ENCODE data around the gene POLR3E.
A peak's percentile ranks its signal among the peaks of the same experiment; 100 is the strongest.
"Not testable (repeated sequence)": the region's sequence is repeated elsewhere in the genome, so short reads cannot be mapped to it uniquely, and the experiment has no call there.

Gene POLR3E

DNA sequence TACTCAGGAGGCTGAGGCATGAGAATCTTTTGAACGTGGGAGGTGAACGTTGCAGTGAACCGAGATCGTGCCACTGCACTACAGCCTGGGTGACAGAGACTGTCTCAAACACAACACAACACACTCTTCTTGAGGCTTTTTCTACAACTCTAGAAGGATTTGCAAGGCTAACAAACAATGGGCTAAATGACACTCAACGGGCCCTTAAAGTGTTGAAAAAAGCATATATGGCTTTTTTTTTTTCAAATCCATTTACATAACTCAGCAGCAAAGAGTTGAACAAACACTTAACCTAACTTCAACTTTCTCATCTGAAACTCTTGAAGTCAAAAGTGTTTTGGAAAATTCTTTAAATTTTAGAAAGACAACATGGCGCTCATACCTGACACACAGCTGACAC lies 54.9 kb downstream of the POLR3E start:
- H3K4me3 ChIP-seq (ENCODE audit: low read length), result no peak overlapping the region
- TF ChIP-seq ZNF274 (IDR thresholded peaks at IDR 0.05; ENCODE audit: low read depth, low read length), result no peak

DNA sequence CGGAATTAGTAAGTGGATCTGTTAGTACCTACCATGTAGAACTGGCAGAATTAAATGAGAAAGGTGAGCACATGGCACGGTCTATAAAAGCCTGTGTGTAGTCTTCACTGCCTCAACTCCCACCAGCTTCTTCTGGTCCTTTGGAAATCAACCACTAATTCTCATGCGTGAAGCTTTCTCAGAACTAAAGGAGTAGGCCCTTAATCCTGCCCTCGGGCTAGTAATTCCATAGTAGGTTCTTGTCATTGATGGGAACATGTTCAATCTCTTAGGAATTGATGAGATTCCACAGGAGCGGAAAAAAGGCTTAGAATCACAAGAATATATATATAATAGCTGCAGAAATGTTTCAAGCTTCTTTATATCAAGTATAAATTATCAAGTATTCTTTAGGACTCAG lies 55.5 kb downstream of the POLR3E start:
- H3K4me3 ChIP-seq (ENCODE audit: low read length), result no peak overlapping the region
- no peak for TF ChIP-seq ZNF274 (IDR thresholded peaks at IDR 0.05; ENCODE audit: low read depth, low read length)

DNA sequence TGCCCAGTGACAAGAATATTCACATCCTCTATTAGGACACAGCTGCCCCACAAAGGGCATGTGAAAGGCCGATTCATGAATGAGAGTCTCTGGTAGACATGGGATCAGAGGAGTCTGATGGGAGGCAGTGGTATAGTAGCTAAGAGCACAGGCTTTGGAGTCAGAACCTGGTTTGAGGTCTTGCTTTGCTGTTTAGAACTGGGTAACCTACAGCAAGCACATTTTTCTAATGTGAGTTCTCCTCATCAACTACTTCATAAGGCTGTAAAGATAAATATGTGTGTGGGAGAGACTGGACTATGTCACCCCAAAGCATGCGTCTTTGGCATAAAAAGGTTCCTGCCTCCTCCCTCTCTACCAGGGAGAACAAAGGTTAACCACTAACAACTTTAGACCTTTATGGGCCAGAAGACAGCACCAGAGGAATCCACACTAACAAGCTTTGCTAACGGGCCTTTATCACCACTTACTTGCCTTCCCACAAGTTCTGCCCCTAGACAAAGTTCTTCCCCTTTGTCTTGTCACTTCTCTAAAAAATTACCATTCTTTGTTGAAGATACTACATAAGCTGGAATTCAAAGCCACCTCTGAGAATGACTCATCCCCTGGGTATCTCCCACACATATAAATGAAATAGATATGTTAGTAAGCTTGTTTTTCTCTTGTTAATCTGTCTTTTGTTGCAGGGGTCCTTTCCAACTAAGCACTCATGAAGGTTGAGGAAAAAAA lies 56.1 kb downstream of the POLR3E start:
- TF ChIP-seq ZNF274 (IDR thresholded peaks at IDR 0.05; ENCODE audit: low read depth, low read length), result no peak
- no peak overlapping the region for H3K4me3 ChIP-seq (ENCODE audit: low read length)

DNA sequence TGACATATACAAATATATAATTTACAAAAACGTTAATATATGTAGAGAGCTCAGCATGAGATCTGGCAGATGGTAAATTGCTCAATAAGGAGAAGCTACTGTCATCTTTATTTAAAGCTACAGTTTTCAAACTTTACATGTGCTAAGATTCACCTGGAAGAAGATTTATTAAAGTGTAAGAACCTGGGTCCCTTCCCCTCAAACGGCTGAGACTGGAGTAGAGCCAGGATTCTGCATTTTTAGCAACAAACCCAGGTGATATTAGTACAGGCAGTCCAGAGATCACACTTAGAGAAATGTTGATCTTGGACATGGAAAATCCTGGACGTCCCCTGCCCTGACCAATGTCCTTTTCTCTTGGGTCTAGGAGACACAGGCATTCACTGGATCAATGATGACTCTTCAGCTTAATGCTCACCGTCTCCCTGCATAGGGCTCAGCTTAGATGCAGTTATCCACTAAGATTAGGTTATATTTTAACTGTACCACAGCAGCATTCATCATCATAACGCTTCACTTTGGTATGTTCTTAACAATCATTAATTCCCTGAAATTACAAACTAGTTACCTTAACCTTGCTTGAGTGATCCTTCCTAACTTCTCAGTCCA lies 56.8 kb downstream of the POLR3E start:
- TF ChIP-seq ZNF274 (IDR thresholded peaks at IDR 0.05; ENCODE audit: low read depth, low read length), result no peak
- H3K4me3 ChIP-seq (ENCODE audit: low read length), result no peak overlapping the region; the same call in 1 of the 2 replicates

DNA sequence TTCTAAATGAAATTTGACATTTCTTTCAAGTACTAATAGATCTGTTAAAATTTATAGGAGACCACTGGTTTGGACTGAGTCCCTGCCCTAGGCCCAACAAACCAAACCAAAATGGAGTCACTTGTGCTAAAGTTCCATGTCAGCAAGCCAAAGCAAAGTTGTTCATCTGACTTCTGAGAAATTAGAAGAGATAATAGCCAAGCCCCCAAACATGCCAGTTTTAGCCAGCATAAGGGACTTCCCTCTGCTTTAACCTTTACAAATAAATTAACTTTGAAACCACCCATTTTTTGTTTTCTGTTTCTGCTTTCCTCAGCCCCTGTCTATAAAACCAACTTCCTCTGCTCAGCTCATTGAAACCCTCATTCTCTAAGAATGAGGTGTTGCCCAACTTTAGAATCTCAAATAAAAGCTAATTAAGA lies 58.3 kb downstream of the POLR3E start:
- H3K4me3 ChIP-seq (ENCODE audit: low read length), result no peak overlapping the region
- no peak for TF ChIP-seq ZNF274 (IDR thresholded peaks at IDR 0.05; ENCODE audit: low read depth, low read length)

DNA sequence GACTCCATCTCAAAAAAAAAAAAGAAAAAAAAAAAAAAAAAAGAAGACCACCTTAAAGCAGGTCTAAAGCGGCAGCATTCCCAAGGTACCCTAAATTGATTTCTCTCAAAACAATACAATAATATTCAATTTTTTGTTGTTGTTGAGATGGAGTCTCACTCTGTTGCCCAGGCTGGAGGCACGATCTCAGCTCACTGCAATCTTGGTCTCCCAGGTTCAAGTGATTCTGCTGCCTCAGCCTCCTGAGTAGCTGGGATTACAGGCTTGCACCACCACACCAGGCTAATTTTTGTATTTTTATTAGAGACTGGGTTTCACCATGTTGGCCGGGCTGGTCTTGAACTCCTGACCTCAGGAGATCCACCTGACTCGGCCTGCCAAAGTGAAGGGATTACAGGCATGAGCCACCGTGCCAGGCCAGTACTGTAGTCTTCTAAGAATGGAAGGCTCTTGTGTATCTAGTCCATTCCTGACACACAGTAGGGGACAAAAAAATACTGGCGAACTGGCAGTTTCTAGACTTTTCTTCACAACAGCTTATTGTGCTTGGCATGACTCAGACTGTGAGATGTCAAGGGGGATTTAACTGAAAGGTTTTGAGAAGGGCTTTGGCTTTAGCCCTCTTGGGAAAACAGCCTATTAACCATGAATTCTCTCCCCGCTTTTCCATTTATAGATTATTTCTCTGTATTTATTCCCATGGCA lies 59.9 kb downstream of the POLR3E start:
- TF ChIP-seq ZNF274 (IDR thresholded peaks at IDR 0.05; ENCODE audit: low read depth, low read length), result no peak
- peak overlapping the region; percentile 3; the same call in 1 of the 2 replicates for H3K4me3 ChIP-seq (ENCODE audit: low read length)

DNA sequence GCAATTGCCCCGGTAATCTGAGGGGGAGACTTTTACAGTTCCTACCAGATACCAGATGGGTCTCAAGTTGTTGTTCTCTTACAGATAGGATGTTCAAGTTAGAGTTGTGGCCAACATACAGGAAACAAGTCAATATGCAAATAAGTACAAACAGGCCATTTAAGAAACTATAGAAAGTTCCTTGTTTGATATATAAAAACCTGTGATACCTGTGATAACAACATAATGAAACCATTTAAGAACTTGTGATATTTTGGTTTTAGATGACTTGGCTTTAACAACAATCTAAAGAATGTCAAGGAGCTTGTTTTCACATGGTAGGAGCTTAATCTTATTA lies 60.4 kb downstream of the POLR3E start:
- TF ChIP-seq ZNF274 (IDR thresholded peaks at IDR 0.05; ENCODE audit: low read depth, low read length), result no peak
- no peak overlapping the region; the same call in 1 of the 2 replicates for H3K4me3 ChIP-seq (ENCODE audit: low read length)

DNA sequence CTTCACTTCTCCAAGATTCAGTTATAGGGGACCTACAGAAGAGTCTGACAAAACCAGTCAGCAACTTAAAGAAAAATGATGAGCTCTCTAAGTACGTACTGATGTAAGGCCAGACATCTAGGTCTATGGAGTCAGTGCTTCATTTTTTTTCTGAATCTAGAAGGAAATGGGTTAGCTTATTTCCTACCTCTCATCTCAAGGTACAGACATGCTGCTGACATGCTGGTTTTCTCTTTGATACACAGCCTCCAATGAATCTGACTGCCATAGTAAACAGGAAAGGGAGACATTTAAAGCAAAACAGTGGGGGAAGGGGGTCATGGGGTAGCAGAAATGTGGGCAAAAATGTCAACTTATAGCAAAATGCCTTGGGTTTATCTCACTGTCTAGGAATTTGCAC lies 60.8 kb downstream of the POLR3E start:
- TF ChIP-seq ZNF274 (IDR thresholded peaks at IDR 0.05; ENCODE audit: low read depth, low read length), result no peak
- no peak overlapping the region for H3K4me3 ChIP-seq (ENCODE audit: low read length)

DNA sequence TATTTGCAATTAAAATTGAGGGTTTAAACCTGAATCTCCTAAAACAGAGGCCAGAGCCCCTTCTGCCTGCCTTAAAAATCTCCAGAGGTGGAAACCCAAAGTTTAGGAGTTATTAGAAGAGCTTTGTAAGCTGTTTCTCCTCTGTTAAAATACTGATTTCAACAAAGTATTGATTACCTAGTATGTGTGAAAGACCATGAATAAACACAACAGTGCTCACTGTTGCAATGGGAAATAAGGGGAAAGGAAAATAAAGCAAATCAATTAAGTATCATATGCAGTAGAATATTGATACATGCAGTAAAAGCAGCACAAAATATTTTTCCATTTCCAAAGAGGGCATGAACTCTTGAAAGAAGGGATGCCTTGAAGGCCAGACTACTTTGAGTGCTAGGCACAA lies 62.5 kb downstream of the POLR3E start:
- no peak for TF ChIP-seq ZNF274 (IDR thresholded peaks at IDR 0.05; ENCODE audit: low read depth, low read length)
- no peak overlapping the region for H3K4me3 ChIP-seq (ENCODE audit: low read length)

DNA sequence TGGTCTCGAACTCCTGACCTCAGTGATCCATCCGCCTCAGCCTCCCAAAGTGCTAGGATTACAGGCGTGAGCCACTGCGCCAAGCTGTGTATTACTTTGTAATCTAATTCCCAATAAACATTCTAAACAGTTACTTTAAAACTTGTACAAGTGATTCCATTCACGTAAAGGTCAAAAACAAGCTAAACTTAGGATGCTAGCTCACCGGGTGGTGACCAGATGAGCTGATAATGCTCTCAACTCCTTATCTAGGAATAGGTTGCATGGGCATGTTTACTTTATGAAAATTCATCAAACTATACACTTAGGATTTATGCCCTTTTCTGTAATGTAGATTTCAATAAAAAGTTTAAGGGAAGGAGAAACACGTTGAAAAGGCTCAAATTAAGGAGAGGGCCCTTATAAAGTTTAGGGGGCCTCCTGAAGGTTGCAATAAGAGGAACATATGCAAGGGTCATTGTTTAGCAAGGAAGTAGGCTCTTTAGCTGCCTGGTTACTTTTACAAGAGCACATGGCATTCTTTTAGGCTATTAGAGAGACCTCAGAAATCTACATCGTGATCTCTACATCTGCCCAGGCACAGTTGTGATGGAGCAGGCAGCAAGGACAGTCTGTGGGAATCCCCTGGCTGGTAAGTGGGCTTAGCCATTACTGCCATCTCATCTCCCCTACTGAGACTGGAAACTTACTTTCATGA lies 63.9 kb downstream of the POLR3E start:
- H3K4me3 ChIP-seq (ENCODE audit: low read length), result no peak overlapping the region
- TF ChIP-seq ZNF274 (IDR thresholded peaks at IDR 0.05; ENCODE audit: low read depth, low read length), result no peak

DNA sequence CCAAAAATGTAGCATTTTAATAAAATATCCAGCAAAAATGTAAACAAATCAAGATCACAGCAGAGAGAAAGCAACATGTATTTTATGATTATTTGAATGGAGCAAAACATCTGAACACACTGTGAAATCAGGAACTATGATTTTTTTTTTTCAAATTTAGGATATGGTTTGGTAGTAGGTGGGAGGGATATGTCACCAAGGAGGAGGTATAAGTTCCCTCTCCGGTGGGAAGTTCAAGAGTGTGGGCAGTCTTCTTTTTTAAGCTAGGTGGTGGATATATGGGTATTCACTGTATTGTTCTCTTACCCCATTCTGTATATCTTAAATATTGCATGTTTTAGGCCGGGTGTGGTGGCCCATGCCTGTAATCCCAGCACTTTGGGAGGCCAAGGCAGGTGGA lies 67.0 kb downstream of the POLR3E start:
- H3K4me3 ChIP-seq (ENCODE audit: low read length), result no peak overlapping the region
- TF ChIP-seq ZNF274 (IDR thresholded peaks at IDR 0.05; ENCODE audit: low read depth, low read length), result no peak

DNA sequence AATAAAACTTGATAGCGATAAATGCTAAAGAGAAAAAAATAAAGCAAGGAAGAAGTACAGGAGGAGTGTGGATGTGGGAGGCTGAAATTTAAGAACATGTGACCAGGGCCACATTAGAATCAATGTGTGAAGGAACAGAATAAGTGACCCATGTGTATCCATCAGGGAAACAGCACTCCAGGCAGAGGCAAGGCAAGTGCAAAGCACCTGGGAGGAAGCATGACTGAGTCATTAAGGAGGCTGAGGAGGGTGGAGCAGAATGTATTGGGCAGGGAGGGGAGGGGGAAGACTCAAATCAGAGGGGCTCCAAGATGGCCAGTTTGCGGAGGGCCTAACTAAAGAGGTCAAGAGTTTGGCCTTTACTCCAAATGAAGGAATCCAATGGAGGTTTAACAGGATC lies 69.2 kb downstream of the POLR3E start:
- TF ChIP-seq ZNF274 (IDR thresholded peaks at IDR 0.05; ENCODE audit: low read depth, low read length), result no peak
- H3K4me3 ChIP-seq (ENCODE audit: low read length), result no peak overlapping the region

DNA sequence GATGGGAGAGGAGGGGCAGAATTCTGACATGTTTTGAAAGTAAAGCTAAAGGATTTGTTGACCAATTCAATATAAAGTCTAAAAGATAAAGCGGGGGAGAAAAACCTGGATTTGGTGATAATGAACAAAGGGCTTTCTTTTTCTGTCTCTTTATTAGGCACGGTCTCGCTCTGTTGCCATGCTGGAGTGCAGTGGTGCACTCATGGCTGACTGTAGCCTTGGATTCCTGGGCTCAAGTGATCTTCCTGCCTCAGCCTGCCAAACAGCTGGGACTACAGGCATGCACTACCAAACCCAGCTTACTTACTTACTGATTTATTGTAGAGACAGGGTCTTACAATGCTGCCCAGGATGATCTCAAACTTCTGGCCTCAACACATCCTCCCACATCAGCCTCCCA lies 69.7 kb downstream of the POLR3E start:
- TF ChIP-seq ZNF274 (IDR thresholded peaks at IDR 0.05; ENCODE audit: low read depth, low read length), result no peak
- no peak overlapping the region for H3K4me3 ChIP-seq (ENCODE audit: low read length)

DNA sequence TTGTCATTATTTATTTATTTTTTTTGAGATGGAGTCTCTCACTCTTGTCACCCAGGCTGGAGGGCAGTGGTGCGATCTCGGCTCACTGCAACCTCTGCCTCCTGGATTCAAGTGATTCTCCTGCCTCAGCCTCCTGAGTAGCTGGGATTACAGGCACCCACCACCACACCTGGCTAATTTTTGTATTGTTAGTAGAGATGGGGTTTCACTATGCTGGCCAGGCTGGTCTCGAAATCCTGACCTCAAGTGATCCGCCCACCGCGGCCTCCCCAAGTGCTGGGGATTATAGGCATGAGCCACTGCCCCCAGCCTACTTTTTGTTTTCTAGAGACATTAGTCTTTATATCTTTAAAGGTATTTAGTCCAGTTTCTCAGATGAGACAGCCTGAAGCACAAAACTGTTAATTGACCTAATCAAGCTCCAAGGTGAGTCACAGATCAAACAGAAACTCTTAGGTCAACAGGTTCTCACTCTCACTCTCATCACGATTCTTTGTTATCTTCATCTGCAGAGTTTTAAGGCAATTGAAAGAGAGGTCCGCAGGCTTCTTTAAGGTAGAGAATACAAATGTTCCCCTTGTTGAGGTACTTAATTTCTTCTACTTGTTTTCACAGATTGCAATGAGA lies 71.1 kb downstream of the POLR3E start:
- not testable (repeated sequence) for H3K4me3 ChIP-seq (ENCODE audit: low read length)
